ENCODE data around the gene PHF21B. TPM values are rescaled to one million over a fixed set of nuclear protein-coding genes. Genes with fewer than 3 reads are reported as not detected.

PHF21B gene
- under 0.01 TPM in 1 of 2 replicates, not detected in the other for total RNA-seq

DNA sequence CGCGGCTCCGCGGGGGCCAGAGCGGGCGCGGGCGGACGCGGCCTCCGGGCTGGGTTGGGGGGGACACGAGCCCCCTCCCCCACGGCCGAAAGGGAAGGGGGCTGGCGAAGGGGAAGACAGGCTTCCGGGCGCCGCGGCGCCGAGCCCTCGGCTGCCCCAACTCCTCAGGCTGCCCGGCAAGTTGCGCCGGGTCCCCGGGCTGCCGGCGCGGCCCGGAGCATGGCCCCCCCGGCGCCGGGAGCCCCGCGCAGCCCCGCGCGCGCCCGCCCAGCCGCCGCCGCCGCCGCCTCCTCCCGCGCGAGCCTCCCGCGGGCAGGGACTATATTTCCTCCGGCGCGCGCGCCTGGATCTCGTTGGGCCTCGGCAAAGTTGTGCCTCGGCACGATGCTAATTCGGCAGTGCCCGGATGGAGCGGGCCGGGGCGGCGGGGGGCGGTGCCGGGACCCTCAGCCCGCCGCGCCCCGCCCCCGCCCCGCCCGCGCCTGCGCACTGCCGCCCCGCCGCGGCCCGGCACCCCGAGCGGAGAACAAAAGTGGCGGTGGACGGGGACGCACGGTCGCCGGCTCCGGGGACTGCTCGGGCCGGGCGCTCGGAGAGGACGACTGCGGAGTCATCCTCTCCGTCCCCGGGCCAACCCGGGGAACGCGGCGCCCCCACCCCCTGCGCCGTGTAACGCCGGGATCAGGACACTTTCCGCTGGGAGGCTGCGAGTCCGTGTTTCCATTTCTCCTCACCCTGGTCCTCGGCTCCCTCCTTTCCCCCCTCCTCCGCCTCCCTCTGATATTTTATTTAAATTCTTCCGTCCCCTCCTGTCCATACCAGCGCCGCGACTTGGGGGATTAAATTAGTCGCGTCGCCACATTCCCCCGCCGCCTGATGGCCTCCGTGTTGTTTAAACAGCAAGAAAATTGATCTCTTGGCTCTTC lies at the start of gene PHF21B:
Gene PHF21B (minus strand): TSS at position 400 of the 926 bp plus-strand sequence. CDS start 456 bp downstream, outside the sequence.

Other genes with a start within 250 kb of the PHF21B start
- 21.9 and 22.1 TPM in 2 replicates for gene NUP50, start 153.9 kb upstream of the PHF21B start, total RNA-seq
- gene KIAA0930, start 230.9 kb upstream of the PHF21B start, total RNA-seq, result 26.6 and 57.4 TPM in 2 replicates

Measured in bronchial smooth muscle cell (primary cell).